Measurements from ENCODE around the gene THNSL1.
"Not testable (repeated sequence)": the region's sequence is repeated elsewhere in the genome, so short reads cannot be mapped to it uniquely, and the experiment has no call there.

Gene THNSL1, protein sequence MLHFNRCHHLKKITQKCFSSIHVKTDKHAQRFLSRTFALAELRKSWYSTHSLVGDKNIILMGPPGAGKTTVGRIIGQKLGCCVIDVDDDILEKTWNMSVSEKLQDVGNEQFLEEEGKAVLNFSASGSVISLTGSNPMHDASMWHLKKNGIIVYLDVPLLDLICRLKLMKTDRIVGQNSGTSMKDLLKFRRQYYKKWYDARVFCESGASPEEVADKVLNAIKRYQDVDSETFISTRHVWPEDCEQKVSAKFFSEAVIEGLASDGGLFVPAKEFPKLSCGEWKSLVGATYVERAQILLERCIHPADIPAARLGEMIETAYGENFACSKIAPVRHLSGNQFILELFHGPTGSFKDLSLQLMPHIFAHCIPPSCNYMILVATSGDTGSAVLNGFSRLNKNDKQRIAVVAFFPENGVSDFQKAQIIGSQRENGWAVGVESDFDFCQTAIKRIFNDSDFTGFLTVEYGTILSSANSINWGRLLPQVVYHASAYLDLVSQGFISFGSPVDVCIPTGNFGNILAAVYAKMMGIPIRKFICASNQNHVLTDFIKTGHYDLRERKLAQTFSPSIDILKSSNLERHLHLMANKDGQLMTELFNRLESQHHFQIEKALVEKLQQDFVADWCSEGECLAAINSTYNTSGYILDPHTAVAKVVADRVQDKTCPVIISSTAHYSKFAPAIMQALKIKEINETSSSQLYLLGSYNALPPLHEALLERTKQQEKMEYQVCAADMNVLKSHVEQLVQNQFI

DNA sequence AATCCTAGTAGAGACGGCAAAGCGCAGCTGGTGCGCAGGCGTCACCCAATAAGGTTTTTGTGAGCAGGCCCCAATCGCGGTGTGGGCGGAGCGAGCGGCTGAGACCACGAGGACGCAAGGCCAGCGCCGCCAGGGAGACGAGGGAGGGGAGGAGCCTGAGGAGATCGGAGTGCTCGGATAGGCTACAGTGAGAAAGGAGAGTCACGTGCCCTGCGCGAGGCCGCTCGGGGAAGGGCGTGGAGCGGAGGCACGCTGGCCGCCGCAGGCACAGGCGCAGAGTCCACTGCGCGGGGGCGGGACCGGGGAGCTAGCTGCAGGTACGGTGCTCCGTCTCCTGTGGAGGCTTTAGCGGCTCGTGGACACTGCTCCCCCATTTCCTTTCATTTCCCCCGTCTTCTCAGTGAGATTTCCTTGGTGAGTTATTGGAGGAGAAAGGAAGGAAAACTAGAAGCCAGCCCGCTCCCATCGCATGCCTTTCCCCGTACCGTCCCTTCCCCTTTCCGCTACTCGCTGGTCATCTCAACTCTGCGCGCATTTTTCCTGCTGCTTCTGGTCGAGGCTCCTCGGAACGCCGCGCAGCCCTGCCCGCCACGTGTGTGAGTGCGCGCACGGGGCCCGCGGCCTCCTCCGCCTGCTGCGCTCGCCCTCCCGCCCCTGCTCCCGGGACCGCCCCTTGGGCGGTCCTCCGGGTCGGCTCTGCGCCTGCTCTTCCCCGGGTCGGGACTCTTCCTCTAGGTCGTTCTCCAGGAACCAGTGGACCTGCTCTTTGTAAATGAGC is at the start of gene THNSL1:
TSS of gene THNSL1 (plus strand) at position 237 of the 778 bp plus-strand sequence. CDS start 6,612 bp downstream, outside the sequence.
- peak; percentile 98 for DNase-seq (ENCODE audit: low read depth)

DNA sequence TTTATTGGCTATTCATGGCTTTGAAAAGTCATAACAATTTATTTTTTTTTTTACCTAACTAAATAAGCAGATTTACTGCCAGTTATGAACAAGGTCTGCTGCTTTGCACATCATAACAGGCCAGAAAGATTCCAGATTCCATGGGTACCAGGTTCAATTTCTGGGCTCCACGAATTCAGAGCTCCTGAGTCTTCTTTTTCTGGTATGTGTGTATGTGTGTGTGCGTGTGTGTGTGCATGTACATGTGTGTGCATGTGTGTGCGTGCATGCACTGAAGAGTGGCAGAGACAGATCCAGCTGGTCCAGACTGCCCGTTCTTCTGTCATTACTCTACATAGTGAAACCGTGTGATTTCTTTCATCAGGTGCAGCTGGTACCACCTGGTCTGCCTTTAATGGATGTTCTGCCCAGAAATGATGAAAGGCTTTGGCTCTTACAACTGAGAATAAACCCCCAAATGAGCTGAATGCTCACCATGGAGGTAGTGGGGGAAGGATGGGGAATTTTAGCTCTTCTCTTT is 49.4 kb upstream of the THNSL1 start:
- DNase-seq (ENCODE audit: low read depth), result no peak

DNA sequence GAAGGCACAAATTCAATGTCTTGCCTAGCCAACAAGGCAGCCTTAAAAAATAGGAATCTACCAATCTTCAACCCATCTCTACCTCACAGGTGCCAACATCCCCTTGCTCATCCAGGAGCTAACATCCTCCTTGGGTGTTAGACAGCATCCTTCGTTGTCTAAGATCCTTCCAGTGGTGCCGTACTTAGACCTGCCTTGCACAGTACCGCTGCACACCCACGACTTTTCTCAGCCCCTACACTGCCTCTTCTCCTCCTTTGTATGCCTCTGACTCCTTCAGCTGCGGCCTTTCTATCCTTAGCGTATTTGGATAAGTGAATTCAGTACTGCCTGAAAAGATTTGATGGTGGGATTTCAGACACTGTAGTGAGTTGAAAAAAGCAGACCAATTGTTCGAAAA is 48.1 kb upstream of the THNSL1 start:
- no peak for DNase-seq (ENCODE audit: low read depth)

DNA sequence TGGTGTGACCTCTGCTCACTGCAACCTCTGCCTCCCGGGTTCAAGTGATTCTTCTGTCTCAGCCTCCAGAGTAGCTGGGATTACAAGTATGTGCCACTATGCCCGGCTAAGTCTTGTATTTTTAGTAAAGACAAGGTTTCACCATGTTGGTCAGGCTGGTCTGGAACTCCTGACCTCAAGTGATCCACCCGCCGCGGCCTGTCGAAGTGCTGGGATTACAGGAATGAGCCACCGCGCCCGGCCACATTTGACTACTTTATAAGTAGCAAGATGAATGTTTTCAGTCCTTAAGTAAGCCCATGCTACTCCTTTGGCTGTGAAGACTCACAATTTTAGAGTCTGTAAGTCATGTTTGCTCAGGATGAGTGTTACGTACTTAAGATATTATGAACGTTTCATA is 47.5 kb upstream of the THNSL1 start:
- not testable (repeated sequence) for DNase-seq (ENCODE audit: low read depth)

DNA sequence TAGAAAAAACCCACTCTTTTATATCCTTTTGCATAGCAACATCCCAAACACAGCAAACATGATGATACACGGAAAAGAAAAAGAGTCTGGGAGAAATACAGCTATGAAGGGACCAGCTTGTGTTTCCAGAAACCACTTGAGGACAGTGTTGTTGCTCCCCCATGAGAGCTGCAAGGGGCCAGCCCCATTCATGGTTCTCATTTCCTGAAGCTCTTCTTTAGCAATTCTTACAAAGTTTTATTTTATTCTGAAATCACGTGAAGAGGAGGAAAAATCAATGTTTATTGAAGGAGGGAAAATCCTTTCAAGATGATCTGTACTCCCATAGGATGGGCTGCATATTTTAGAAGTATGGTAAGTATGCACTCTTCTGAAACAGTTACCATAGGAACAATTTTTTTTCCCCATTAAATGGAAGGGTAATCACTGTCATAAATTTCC is 46.6 kb upstream of the THNSL1 start:
- no peak for DNase-seq (ENCODE audit: low read depth)

DNA sequence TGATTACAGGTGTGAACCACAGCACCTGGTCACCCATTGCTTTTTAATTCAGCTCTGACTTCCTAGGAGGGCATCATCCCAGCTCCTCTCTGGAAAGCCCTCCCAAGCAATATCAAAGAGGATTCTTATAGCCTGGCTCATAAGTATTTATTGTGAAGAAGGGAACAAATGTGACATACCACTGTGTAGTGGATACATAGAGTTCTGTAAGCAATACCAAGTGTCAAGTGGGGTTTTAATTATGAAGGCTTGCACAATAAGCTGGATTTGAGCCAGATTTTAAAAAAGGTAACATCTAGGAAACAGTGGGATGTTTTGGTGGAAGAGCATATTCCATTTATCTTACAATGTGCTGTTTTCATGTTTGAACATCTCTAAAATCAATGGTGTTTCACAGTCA is 45.0 kb upstream of the THNSL1 start:
- DNase-seq (ENCODE audit: low read depth), result no peak

DNA sequence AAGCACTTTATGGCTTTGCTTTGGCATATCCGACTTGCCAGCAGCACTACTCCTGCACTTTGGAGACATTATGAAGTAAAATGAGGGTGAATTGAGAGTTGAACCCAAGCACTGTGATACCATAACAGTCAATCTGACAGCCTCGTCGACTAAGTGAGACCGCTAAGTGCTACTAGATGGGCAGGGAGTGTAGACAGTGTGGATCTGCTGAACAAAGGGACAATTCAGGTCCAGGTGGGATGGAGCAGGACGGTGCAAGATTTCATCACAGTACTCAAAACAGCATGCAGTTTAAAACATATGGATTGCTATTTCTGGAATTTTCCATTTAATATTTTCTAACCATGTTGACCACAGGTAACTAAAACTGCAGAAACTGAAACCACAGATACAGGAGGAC is 43.2 kb upstream of the THNSL1 start:
- no peak for DNase-seq (ENCODE audit: low read depth)

DNA sequence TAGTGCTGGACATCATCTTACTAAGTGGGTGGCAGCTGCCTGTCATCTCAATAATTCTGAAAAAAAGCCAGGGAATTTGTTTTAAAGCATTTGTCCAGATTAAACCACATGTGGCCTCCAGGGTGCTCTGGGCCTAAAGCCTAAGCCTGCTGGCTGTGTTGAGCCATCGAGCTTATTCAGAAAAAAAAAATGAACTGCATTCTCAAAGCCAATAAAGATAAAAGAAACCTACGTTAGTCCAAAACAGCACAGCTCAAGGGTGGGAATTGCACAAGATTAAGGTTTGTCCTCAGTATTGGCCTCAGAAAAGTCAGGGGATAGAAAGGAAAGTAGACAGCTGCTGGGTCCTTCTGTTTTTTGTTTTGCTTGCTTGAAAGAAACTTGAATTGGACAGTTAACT is 41.4 kb upstream of the THNSL1 start:
- peak; percentile 75 for DNase-seq (ENCODE audit: low read depth)

DNA sequence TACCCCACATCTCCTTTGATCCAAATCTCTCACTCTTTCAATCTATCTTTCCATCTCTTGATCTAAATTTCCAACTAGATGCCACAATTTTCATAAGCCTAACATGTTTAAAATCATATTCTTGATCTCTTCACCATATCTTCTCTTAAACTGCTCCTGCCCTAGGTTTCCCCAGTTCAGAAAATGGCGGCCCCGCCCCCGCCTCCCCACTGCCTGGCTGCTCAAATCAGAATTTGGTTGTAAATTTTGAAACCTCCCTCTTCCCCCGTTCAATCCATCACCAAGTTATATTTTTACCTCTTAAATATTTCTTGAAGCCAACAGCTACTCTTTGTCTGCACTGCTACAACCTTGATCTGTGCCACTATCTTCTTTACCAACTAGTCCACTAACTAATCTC is 36.7 kb upstream of the THNSL1 start:
- no peak for DNase-seq (ENCODE audit: low read depth)

DNA sequence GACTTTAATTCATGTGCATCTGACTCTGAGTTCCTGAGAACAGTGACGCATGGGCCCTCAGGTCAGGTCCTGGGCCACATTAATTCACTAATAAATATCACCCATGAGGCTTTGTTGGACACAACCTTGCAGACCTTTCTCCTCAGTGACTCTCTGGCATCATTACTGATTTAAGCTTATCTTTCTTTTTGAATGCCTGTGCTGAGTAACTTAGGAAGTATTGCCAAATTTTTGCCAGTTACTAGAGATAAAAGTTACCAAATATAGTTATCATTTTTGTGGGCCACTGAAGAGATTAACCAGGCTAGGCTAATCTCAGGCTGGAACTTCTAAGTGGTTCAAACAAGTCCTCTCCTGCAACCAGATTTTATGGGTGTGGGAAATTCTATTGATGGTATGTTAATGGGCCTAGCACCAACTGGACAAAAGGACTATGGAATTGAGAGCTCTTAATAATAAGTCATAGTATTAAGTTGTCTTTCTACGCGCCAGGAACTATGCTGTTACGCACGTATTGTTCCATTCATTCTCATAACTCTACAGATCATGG is 35.2 kb upstream of the THNSL1 start:
- no peak for DNase-seq (ENCODE audit: low read depth)

DNA sequence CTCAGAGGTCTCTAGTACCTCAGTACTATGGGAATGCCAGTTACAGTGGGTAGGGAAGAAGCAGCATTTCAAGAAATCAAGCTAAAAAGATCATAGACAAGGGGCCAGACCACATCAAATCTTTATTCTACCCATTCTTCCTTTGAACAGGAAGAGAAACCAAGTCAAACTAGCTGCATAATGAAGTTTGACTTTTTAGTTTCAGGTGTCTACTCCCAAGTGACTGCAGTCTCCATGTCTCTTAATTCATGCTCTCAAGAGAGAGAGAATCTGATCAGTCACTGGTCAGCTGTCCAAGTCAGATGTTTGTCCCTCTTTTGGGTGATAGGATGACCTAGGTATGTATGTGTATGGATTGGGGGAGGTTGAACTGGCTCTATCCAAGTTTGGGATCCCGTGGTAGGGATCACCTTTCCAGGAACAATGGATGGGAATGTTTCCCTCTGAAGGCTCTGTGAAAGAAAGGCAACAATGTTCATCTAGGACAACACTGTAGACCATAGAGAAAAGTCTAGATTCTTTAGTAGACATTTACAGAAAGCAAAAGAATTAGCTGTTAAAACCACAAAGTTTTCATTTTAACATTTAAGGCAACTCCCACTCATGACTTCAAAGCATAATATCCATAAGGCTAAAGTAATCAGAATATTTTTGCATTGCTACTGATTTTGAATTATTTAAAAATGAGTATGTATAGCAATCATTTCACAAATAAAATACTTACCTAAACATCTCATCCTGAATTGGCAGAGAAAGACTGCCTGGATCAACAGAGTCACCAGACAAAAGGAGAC is 33.9 kb upstream of the THNSL1 start:
- DNase-seq (ENCODE audit: low read depth), result no peak

DNA sequence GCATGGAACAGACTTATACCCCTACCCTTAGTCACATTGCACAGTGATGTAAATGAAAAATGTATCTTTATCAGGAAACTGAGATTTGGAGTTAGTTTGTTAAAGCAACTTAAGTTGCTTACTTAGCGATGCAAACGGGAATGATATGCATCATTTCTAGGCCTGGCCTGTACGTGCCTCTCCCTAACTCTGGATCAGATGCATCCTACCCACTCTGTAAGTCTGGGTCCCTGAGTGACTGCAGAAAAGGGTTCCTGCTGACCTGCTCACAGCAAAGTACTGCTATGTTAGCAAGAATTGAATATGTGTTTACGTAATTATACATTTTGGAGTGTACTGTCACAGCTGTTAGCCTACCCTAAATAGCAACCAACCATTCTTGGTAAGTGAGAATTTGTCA is 33.3 kb upstream of the THNSL1 start:
- DNase-seq (ENCODE audit: low read depth), result no peak

DNA sequence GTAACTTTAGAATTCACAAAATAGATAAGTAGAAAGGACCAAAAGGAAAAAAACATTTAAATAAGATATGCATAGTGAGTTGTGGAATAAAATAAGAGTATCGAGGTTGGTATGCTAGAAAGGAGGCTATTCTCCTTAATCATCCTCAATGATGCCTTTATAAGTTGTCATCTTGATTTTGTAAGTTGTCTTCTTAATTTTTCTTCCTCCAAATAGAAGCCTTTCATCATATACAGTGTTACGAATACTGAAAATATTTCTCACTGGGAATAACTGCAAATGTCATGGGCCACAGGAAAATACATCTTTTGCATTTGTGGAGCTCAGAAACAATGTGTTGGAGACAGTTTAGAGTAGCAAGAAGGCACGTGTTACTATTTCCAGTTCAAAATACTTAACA is 32.5 kb upstream of the THNSL1 start:
- DNase-seq (ENCODE audit: low read depth), result no peak

DNA sequence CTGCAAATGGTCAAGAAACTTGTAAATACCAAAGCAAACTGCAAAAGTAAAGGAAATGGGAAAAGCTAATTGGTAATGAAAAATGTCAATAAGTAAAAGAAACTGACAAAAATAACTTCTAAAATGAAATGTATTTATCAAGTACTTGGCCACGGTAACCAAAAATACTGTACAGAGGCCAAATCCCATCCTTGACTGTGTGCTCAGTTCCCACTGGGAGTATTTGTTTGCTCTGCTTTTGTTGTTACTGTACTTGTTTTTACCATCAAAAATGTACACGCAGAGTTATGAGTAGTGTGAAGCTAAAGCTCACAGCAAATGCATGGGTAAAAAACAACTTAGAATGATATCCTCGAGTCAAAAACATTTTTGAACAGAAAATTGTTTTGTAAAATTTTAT is 31.5 kb upstream of the THNSL1 start:
- no peak for DNase-seq (ENCODE audit: low read depth)

DNA sequence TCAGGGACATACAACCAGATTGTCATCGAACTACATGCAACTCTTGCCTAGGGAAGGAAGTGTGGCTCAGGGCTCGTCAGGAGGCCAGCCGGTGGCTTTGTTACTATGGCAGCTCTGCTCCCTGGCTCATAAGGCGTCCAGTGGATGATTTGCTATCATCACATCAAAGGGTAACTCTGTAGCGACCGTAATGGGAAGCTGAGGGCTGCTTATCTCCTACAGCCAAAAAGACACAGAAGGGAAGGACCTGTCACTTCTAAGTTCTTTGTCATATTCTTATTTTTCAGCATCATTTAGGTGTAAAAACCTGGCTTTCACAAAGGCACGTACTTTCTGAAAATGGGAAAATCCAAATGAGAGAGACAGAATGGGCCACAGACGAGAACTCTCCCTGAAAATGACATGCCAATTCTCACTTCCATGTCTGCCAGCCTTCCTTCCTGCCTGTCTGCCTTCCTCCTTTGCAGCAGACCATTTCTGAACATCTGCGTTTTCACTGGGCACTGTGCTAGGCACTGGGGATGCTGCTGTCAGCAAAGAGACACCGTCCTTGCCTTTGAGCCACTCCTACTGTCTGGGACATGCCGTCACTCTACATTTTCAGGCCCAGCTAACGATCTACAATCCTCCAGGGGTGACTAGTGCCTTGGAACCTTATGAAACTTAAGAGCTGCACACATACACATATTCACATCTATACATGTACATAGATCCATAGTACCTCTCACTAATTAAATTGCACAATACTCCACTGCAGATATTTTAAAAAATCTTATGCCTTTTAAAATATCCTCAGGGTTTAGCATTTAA is 27.4 kb upstream of the THNSL1 start:
- no peak for DNase-seq (ENCODE audit: low read depth)

DNA sequence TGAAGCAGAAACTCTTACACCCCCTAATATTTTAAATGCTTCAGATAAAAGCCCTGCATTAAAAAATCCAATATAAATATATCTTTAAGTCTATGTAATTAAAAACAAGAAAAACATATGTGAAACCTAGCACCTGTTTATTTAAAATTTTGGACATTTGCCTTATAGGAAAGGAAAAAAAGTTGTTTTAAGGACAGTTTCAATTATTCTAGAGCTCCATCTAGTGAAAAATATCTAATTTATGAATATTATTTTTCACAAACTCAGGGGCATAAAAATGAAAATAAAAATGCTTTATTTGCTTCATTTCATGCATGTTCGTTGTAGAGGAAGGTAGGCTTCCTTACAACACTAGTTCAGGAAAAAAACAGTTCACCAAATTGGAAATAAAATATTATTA is 26.5 kb upstream of the THNSL1 start:
- DNase-seq (ENCODE audit: low read depth), result no peak

DNA sequence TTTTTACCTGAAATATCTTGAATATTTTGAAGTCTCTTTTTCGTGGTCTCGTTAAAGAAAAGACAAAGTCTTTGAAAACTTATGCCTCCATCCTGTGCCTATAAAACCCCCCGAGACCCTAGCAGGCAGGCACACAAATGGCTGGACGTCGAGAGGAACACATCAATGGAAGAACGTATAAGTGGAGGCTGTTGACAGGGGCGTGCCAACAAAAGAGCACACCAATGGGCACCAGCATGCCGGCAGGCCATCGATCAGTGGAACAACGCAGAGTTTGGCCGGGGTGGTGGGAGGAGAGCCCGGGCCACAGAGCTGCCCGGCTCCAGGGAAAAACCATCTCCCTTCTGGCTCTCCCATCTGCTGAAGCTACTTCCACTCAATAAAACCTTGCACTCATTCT is 25.1 kb upstream of the THNSL1 start:
- DNase-seq (ENCODE audit: low read depth), result no peak

DNA sequence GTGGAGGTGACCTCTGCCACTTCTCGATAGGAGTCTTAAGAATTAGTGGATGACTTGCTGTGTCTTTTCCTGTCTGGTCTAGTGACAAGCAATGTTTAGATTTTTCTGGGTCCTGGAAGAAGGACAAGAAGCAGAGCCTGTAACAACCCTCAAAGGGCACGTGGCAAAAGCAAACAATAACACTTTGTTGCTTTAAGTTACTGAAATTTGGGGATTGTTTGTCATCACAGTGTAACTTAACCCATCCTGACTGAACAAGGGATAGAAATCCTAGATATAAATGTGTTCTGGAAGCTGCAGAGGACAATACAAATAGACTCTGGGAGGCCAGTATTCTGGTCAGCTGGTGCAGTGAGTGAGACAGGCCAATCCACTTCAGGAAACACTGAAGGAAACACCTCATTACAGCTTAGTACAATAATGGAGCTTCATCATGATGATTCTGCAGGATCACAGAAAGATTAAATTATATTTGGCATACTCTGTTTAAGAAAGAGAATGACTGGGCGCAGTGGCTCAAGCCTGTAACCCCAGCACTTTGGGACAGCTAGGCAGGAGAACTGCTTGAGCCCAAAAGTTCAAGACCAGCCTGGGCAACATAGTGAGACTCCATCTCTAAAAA is 23.8 kb upstream of the THNSL1 start:
- DNase-seq (ENCODE audit: low read depth), result no peak

DNA sequence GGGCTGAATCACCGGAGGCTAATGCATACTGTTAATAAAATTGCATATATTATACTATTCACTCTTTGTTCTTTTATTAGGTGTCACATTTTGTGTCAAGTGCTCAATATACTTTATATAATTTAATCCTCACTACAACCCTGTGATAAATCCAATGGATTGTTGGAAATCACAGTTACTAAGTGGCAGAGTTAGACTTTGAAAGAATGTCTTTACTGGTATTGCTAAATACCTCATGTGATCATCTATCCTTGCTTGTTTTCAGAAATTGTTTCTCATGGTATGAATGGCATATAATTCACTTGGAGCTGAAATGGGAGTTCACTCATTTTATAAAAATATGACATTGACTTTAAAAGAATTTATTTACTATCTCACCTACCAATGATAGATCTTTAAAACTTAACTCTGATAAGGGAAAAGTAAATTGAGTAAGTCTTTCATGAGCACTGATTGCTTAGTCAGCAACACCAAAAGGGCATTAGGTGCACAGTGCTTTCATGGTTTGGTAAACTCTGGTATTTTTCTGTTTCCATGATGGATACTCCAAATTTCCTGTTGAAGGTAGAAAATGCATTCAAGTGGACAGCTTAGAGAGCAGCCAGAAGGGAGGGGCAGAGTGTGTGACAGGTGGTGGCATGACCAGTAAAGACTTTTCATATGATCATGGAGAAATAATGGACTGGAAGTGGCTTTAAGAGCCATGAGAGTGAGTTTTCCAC is 23.0 kb upstream of the THNSL1 start:
- DNase-seq (ENCODE audit: low read depth), result no peak
